DMS53 (cell line): ENCODE measurements around the gene NMD3.
A peak's percentile ranks its signal among the peaks of the same experiment; 100 is the strongest.
"Not testable (repeated sequence)": the region's sequence is repeated elsewhere in the genome, so short reads cannot be mapped to it uniquely, and the experiment has no call there.

Experiments used
- DNase-seq: peaks from one replicate; lab custom pipeline; 2025; lab: John Stamatoyannopoulos, UW

The NMD3 gene

GRCh38 chr3:161282387-161282786, 61.3 kb downstream of the NMD3 start:
- not testable (repeated sequence) for DNase-seq

GRCh38 chr3:161284989-161285388, 63.9 kb downstream of the NMD3 start:
- DNase-seq: no peak

- no peak for DNase-seq
These were observed 68.1 kb downstream of the NMD3 start for GRCh38 chr3:161289174-161289573.

GRCh38 chr3:161291191-161291901, 70.2 kb downstream of the NMD3 start:
- peak; percentile 39 for DNase-seq

DNA sequence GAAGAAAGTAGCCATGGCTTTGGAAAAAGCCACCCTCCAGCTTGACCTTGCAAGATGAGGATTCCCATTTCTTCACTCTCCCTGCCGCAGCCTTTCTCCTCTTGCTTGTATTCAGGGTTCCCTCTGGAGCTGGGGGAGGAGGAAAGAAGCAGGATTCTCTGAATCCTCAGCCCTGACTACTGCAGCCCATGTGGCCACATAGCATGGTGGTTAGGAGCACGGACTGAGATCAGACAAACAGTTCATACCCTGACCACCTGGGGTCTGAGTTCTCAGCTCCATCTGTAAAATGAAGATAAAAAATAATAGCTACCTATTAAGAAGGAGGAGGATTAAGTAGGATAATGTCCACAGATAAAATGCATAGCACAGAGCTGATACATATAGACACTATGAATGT, 72.3 kb downstream of the NMD3 start:
- no peak for DNase-seq

DNA sequence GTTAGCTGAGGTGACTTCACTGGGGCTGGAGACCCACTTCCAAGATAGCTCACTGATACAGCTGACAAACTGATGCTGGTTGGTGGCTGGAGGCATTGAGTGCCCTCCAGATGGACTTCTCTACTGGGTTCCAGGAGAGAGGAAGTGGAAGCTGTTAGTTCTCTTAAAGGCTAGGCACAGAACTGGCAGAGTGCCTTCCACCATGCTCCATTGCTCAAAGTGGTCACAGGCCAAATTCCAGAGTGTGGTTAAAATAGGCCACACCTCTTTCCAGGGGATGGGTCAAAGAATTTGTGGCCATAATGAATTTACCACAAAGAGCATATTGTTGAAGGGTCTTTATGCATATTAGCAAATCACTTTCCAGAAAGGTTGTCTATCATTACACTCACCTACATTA, 74.2 kb downstream of the NMD3 start:
- no peak for DNase-seq

DNA sequence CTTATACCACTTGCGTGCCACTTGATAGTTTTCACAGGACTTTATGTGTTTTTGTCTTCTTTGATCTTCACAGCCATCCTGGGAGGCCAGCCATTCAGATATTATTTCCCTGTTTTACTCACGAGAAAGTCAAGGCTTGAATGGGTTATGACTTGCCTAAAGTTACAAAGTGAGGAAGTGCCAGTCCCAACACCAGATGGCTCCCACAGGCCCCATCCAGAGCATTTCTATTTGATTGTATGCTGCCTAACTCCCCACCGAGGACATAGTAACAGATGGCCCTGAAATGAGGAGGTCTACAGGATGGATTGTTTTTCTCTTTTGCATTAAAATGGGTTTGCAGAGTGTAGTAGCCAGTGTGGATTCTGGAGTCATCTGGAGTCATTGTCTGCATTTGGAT, 75.7 kb downstream of the NMD3 start:
- no peak for DNase-seq
